Heart right ventricle (tissue), 16 donors: Measurements from ENCODE around the gene LONP1. TPM values are rescaled to one million over a fixed set of nuclear protein-coding genes. Genes with fewer than 3 reads are reported as not detected.
"Not testable (repeated sequence)": the region's sequence is repeated elsewhere in the genome, so short reads cannot be mapped to it uniquely, and the experiment has no call there.

Experiments used
- ATAC-seq, 8 donors: fragments of 200-7000 bp; cut with Tn5 transposase; one replicate each; pipeline ENCODE4 v1.9.1; 2020; ENCODE audit warnings: mild to moderate bottlenecking in 8 of 8, moderate library complexity in 8 of 8, moderate number of reproducible peaks in 1 of 8
- DNase-seq, 2 donors: peaks; one replicate each; pipeline ENCODE4 v3.0.0-alpha.2; 2020
- H3K27ac ChIP-seq, 10 donors: fragments of 200-600 bp; sonication (generic) in 2 of 10; one replicate each; pipeline versions ENCODE4 v1.5.0 to v1.8.0; 2020 to 2022; ENCODE audit warnings: mild to moderate bottlenecking in 3 of 10
- H3K27me3 ChIP-seq, 7 donors: fragments of 200-600 bp; one replicate each; pipeline ENCODE4 v1.8.0; 2021 to 2022; ENCODE audit warnings: mild to moderate bottlenecking in 2 of 7
- H3K36me3 ChIP-seq, 9 donors: fragments of 200-600 bp; sonication (generic) in 1 of 9; one replicate each; pipeline versions ENCODE4 v1.5.0 to v1.8.0; 2020 to 2022; ENCODE audit warnings: mild to moderate bottlenecking in 2 of 9
- H3K4me1 ChIP-seq, 9 donors: fragments of 200-600 bp; sonication (generic) in 1 of 9; one replicate each; pipeline versions ENCODE4 v1.5.0 to v1.8.0; 2020 to 2022; ENCODE audit warnings: mild to moderate bottlenecking in 4 of 9
- H3K4me3 ChIP-seq, 10 donors: fragments of 200-600 bp; sonication (generic) in 2 of 10; one replicate each; pipeline versions ENCODE4 v1.5.0 to v1.8.0; 2020 to 2022; ENCODE audit warnings: mild to moderate bottlenecking in 7 of 10, moderate library complexity in 2 of 10
- H3K9me3 ChIP-seq, 11 donors: fragments of 200-600 bp in 10 of 11; sonication (generic) in 2 of 11; one replicate each; pipeline versions ENCODE4 v1.5.0 to v1.8.0; 2013 to 2022; ENCODE audit warnings: mild to moderate bottlenecking in 2 of 11, control low read depth in 1 of 11, moderate library complexity in 1 of 11
- WGBS, 2 donors: extraction: QIAGEN DNeasy Blood & Tissue Kit; methylation state at CpG; one replicate each; pipeline ENCODE4 v1.1.7; 2013; ENCODE audit warnings: inconsistent platforms in 1 of 2; 5-methylcytosine and 5-hydroxymethylcytosine counted together
- intact Hi-C, 10 donors: fragments of 100-400 bp; cut with DNase I; formaldehyde crosslinking; loops; one replicate each; pipeline versions ENCODE4 v1.11.1 to v1.14.2; 2022
- polyA plus RNA-seq, 2 donors: library from polyadenylated mRNA; stranded (reverse); fragments of 200-250 nt; gene quantifications; one replicate each; pipeline ENCODE4 v1.2.3, GENCODE V29; 2013
- total RNA-seq, 10 donors: library from RNA; stranded (reverse); fragmentation: NEBNext Ultra II Directional in 3 of 10; extraction: Animal tissue kit (Norgen Biotek cat#: 25700) in 3 of 10; gene quantifications; one replicate each; pipeline versions ENCODE4 v1.2.1 to v1.2.4, GENCODE V29; 2021 to 2023
- TF ChIP-seq, protein P1 (sequence below), 9 donors: fragments of 200-600 bp; sonication (generic) in 2 of 9; IDR thresholded peaks; one replicate each; pipeline versions ENCODE4 v1.5.0 to v1.8.0; 2021 to 2022; ENCODE audit warnings: antibody characterized with exemption in 9 of 9, mild to moderate bottlenecking in 5 of 9, moderate library complexity in 1 of 9
- donor health status: Arrhythmogenic right ventricular cardiomyopathy.
- donor health status: ischemic (EF 13 %, LVEDD 7.1; RV severe dilation, severe dysfunction).
- donor health status: healthy with polysubstance abuse.
- donor health status: DM: no; HTN: yes; CAD: no.
- donor health status: DM: no; HTN: no; CAD: no.
- donor health status: ischemic (EF 25% LVEDD 6.9; RV normal size, moderate dysfunction).
- donor health status: ischemic (EF 25% LVEDD 5.7; RV mildly dilated, moderate dysfunction).
- donor health status: healthy.
- donor health status: DM: yes; HTN: yes; CAD: no.
- donor health status: Ischemic cardiomyopathy.
- donor health status: ischemic (EF 35%, LVEDD 5.7; RV mildly dilated, moderate dysfunction).
- donor health status: nonischemic (EF 11% LVEDD 7.7; RV severe dilation, severe dysfunction).
- donor health status: DM: yes; HTN: yes; CAD: no.
- donor health status: PGD.
- donor health status: ischemic (EF 29% LVEDD 5.4; RV normal size, mild dysfunction).
- donor health status: nonischemic (EF 23%, LVEDD 6.1; RV moderate dilation, normal function).

LONP1 gene
- total and polyA plus RNA-seq, 12 donors: 71.4 to 121 (median 90.5) TPM

DNA sequence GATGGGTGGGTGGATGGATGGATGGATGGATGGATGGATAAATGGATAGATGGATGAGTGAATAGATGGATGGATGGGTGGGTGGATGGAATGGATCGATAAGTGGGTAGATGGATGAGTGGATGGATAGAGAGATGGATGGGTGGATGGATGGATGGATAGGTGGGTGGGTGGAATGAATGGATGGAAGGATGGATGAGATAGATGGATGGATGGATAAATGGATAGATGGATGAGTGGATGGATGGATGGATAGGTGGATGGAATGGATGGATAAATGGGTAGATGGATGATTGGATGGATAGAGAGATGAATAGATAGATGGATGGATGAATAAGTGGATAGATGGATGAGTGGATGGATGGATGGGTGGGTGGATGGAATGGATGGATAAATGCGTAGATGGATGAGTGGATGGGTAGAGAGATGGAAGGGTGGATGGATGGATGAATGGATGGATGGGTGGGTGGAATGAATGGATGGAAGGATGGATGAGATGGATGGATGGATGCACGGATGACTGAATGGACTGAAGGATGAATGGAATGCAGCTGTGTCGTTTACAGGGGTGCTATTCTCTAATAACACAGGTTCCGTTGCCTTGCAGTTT, 42.8 kb upstream of the LONP1 start:
- Histone ChIP-seq H3K4me3 (no peak overlapping the region), H3K4me1 (no peaks in the 10 kb centered on the region), H3K27me3 (peaks cover 0 to 5% (median 0%) of the 10 kb centered on the region in 7 donors), H3K9me3 (no peaks in the 10 kb centered on the region), H3K36me3 (no peaks in the 10 kb centered on the region), H3K27ac (no peak overlapping the region)
- no peak for ATAC-seq
- DNase-seq: no peak
- 90 to 91% methylated on average over 5 of the region's 5 CpGs for WGBS, 2 donors
- TF ChIP-seq, protein P1, sequence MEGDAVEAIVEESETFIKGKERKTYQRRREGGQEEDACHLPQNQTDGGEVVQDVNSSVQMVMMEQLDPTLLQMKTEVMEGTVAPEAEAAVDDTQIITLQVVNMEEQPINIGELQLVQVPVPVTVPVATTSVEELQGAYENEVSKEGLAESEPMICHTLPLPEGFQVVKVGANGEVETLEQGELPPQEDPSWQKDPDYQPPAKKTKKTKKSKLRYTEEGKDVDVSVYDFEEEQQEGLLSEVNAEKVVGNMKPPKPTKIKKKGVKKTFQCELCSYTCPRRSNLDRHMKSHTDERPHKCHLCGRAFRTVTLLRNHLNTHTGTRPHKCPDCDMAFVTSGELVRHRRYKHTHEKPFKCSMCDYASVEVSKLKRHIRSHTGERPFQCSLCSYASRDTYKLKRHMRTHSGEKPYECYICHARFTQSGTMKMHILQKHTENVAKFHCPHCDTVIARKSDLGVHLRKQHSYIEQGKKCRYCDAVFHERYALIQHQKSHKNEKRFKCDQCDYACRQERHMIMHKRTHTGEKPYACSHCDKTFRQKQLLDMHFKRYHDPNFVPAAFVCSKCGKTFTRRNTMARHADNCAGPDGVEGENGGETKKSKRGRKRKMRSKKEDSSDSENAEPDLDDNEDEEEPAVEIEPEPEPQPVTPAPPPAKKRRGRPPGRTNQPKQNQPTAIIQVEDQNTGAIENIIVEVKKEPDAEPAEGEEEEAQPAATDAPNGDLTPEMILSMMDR (IDR thresholded peaks at IDR 0.05): no peak
- intact Hi-C loops: no loop called here

GRCh38 chr19:5753743-5754142, 33.8 kb upstream of the LONP1 start:
- ATAC-seq (no peak), DNase-seq (no peak)
- TF ChIP-seq, protein P1 (IDR thresholded peaks at IDR 0.05): no peak
- intact Hi-C loops: no loop called here
- no peak overlapping the region for H3K4me3 ChIP-seq
- no peak overlapping the region for H3K27ac ChIP-seq
- no peaks in the 10 kb centered on the region for H3K4me1 ChIP-seq
- H3K27me3 ChIP-seq: peaks cover 0 to 14% (median 1%) of the 10 kb centered on the region in 7 donors
- no peaks in the 10 kb centered on the region for H3K9me3 ChIP-seq
- 77 to 83% methylated on average over 6 of the region's 6 CpGs for WGBS, 2 donors
- H3K36me3 ChIP-seq: no peaks in the 10 kb centered on the region

GRCh38 chr19:5751709-5752108, 31.8 kb upstream of the LONP1 start:
- DNase-seq (no peak), ATAC-seq (no peak)
- Histone ChIP-seq H3K36me3 (no peaks in the 10 kb centered on the region), H3K4me1 (no peaks in the 10 kb centered on the region), H3K27ac (no peak overlapping the region), H3K9me3 (no peaks in the 10 kb centered on the region), H3K27me3 (peaks cover 0 to 23% (median 7%) of the 10 kb centered on the region in 7 donors), H3K4me3 (no peak overlapping the region)
- intact Hi-C loops: no loop called here
- TF ChIP-seq, protein P1 (IDR thresholded peaks at IDR 0.05): no peak
- 79 to 82% methylated on average over 7 of the region's 7 CpGs for WGBS, 2 donors

- no peak for DNase-seq
- Histone ChIP-seq H3K4me3 (no peak overlapping the region), H3K27me3 (peaks cover 0 to 28% (median 7%) of the 10 kb centered on the region in 7 donors), H3K27ac (no peak overlapping the region), H3K4me1 (no peaks in the 10 kb centered on the region), H3K9me3 (no peaks in the 10 kb centered on the region), H3K36me3 (no peaks in the 10 kb centered on the region)
- no peak for ATAC-seq
- WGBS, 2 donors: 85 to 90% methylated on average over 5 of the region's 5 CpGs
- TF ChIP-seq, protein P1 (IDR thresholded peaks at IDR 0.05): no peak
- intact Hi-C loops: no loop called here
These were observed 29.6 kb upstream of the LONP1 start for GRCh38 chr19:5749505-5749904.

- H3K27me3 ChIP-seq: peaks cover 0 to 28% (median 7%) of the 10 kb centered on the region in 7 donors
- H3K36me3 ChIP-seq, H3K27ac ChIP-seq, DNase-seq, H3K9me3 ChIP-seq, H3K4me1 ChIP-seq, intact Hi-C loops, ATAC-seq, H3K4me3 ChIP-seq: not testable (repeated sequence)
- WGBS, 2 donors: 41 to 48% methylated on average over 6 of the region's 6 CpGs
These were observed 29.0 kb upstream of the LONP1 start for GRCh38 chr19:5748920-5749319.

DNA sequence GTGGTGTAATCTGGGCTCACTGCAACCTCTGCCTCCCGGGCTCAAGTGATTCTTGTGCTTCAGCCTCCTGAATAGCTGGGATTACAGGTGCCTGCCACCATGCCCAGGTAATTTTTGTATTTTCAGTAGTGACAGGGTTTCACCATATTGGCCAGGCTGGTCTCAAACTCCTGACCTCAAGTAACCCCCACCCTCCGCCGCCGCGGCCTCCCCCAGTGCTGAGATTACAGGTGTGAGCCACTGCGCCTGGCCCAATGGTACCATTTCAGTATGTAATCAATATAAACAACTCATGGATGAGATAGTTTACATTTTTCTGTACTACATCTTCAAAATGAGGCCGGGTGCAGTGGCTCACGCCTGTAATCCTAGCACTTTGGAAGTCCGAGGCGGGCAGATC, 25.1 kb upstream of the LONP1 start:
- H3K4me1 ChIP-seq, H3K27ac ChIP-seq, H3K9me3 ChIP-seq, ATAC-seq, H3K36me3 ChIP-seq, intact Hi-C loops, H3K4me3 ChIP-seq, DNase-seq: not testable (repeated sequence)
- H3K27me3 ChIP-seq: peaks cover 0 to 28% (median 7%) of the 10 kb centered on the region in 7 donors
- WGBS, 2 donors: 78 to 87% methylated on average over 10 of the region's 10 CpGs
